ENCODE measurements around the gene ZNF804A. TPM values are rescaled to one million over a fixed set of nuclear protein-coding genes. Genes with fewer than 3 reads are reported as not detected.

The ZNF804A gene
- total RNA-seq, 4 donors from 2014 or later: 0.27 to 7.9 (median 1.4) TPM; not detected in 1

- intact Hi-C loops (cut with DNase I; ENCODE audit: low total_unique reads): no loop called here
- Histone ChIP-seq H3K27me3 (no peaks in the 10 kb centered on the region), H3K4me3 (no peak overlapping the region), H3K36me3 (no peaks in the 10 kb centered on the region), H3K4me1 (no peaks in the 10 kb centered on the region), H3K9me3 (no peaks in the 10 kb centered on the region), H3K27ac (no peak overlapping the region)
- TF ChIP-seq CTCF (IDR thresholded peaks at IDR 0.05): no peak
- no peak for TF ChIP-seq POLR2A (IDR thresholded peaks at IDR 0.05)
- DNase-seq: no peak
Observed at GRCh38 chr2:184835398-184835715, 237.0 kb downstream of the ZNF804A start.

- intact Hi-C loops (cut with DNase I; ENCODE audit: low total_unique reads): no loop called here
- no peaks in the 10 kb centered on the region for H3K27me3 ChIP-seq
Observed at GRCh38 chr2:184847331-184847730, 249.0 kb downstream of the ZNF804A start.

GRCh38 chr2:184849516-184849915 lies 251.2 kb downstream of the ZNF804A start:
- no peak for TF ChIP-seq CTCF (IDR thresholded peaks at IDR 0.05)
- no peak for TF ChIP-seq POLR2A (IDR thresholded peaks at IDR 0.05)
- intact Hi-C loops (cut with DNase I; ENCODE audit: low total_unique reads): no loop called here

More at GRCh38 chr2:184847331-184847730, 249.0 kb downstream of the ZNF804A start:
- no peaks in the 10 kb centered on the region for H3K36me3 ChIP-seq
- no peak for DNase-seq
- H3K27ac ChIP-seq: no peak overlapping the region
- no peak overlapping the region for H3K4me3 ChIP-seq
- no peaks in the 10 kb centered on the region for H3K9me3 ChIP-seq
- no peaks in the 10 kb centered on the region for H3K4me1 ChIP-seq
- TF ChIP-seq CTCF (IDR thresholded peaks at IDR 0.05) (no peak), POLR2A (IDR thresholded peaks at IDR 0.05) (no peak)

GRCh38 chr2:184851576-184851975 lies 253.2 kb downstream of the ZNF804A start:
- Histone ChIP-seq H3K4me3 (no peak overlapping the region), H3K27me3 (no peaks in the 10 kb centered on the region), H3K36me3 (no peaks in the 10 kb centered on the region), H3K27ac (no peak overlapping the region), H3K9me3 (no peaks in the 10 kb centered on the region), H3K4me1 (no peaks in the 10 kb centered on the region)
- no peak for DNase-seq
- TF ChIP-seq CTCF (IDR thresholded peaks at IDR 0.05): no peak
- no peak for TF ChIP-seq POLR2A (IDR thresholded peaks at IDR 0.05)
- intact Hi-C loops (cut with DNase I; ENCODE audit: low total_unique reads): no loop called here

More at GRCh38 chr2:184849516-184849915, 251.2 kb downstream of the ZNF804A start:
- Histone ChIP-seq H3K27ac (no peak overlapping the region), H3K9me3 (no peaks in the 10 kb centered on the region), H3K27me3 (no peaks in the 10 kb centered on the region), H3K36me3 (no peaks in the 10 kb centered on the region), H3K4me3 (no peak overlapping the region), H3K4me1 (no peaks in the 10 kb centered on the region)
- no peak for DNase-seq

GRCh38 chr2:184859187-184859586 lies 260.9 kb downstream of the ZNF804A start:
- TF ChIP-seq CTCF (IDR thresholded peaks at IDR 0.05) (no peak), POLR2A (IDR thresholded peaks at IDR 0.05) (no peak)
- H3K27ac ChIP-seq: no peak overlapping the region
- H3K4me1 ChIP-seq: no peaks in the 10 kb centered on the region
- H3K9me3 ChIP-seq: peaks cover 0 to 6% of the 10 kb centered on the region in 2 donors
- no peak for DNase-seq
- H3K27me3 ChIP-seq: no peaks in the 10 kb centered on the region
- intact Hi-C loops (cut with DNase I; ENCODE audit: low total_unique reads): no loop called here
- no peaks in the 10 kb centered on the region for H3K36me3 ChIP-seq
- no peak overlapping the region for H3K4me3 ChIP-seq

All from uterus (tissue), 4 donors.